ENCODE data around the gene C7. TPM values are rescaled to one million over a fixed set of nuclear protein-coding genes. Genes with fewer than 3 reads are reported as not detected.

C7 gene
- total RNA-seq, result 1.6 TPM in 1 of 2 replicates, not detected in the other

GRCh38 chr5:40909264-40909663 is at the start of gene C7:
Gene C7, plus strand, starts transcription at chr5:40909497. Its CDS starts 114 bp downstream, at chr5:40909611.

Other genes starting within 250 kb of the C7 start
- gene PTGER4, start 229.6 kb upstream of the C7 start, total RNA-seq, result 14.1 and 16.3 TPM in 2 replicates
- 4.4 and 6.3 TPM in 2 replicates for gene TTC33, start 153.5 kb upstream of the C7 start, total RNA-seq
- 36.8 and 44.7 TPM in 2 replicates for gene PRKAA1, start 111.1 kb upstream of the C7 start, total RNA-seq
- 86.8 and 169 TPM in 2 replicates for gene RPL37, start 74.3 kb upstream of the C7 start, total RNA-seq
- gene CARD6, start 68.1 kb upstream of the C7 start, total RNA-seq, result 2.7 and 5.3 TPM in 2 replicates
- not detected in 2 replicates for gene MROH2B, start 161.8 kb downstream of the C7 start, total RNA-seq

Data from hair follicular keratinocyte (primary cell).